Fibroblast of the conjunctiva (primary cell): Measurements from ENCODE around the gene NELL2.
"Not testable (repeated sequence)": the region's sequence is repeated elsewhere in the genome, so short reads cannot be mapped to it uniquely, and the experiment has no call there.

Source experiments
- DNase-seq: peaks from one replicate; pipeline ENCODE4 v3.0.0-alpha.2; 2010; ENCODE audit warnings: low read depth

The NELL2 gene

DNA sequence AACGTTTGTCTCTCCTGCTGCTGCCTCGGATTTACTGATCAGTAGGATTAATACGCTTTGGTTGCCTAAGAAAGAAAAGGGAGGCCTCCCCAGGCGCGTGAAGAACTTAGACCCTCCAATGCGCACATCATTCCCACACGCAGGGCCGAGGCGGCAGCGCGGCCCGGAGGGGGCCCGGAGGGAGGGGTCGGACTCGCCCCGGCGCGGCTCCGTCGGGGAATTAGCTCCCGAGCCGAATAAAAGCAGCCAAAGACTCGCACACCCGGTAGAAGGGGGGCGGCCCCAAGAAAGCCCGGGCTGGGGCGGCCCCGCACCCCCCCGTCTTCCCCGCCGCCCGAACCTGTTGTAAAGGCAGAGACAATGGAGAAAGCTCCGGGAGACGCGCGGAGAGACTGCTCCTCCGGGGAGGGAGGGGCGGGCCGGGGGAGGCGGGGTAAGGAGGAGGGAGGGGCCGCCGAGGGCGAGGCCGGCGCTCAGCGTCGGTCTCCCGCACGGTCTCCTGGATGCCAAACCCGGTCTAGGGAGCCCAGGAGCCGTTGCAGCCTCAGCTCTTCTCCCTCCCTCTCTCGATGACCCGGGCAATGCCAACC lies at the start of gene NELL2:
NELL2 (minus strand) TSS at position 362 of the 590 bp plus-strand sequence. CDS start 446 bp downstream, outside the sequence.
- DNase-seq = no peak

DNA sequence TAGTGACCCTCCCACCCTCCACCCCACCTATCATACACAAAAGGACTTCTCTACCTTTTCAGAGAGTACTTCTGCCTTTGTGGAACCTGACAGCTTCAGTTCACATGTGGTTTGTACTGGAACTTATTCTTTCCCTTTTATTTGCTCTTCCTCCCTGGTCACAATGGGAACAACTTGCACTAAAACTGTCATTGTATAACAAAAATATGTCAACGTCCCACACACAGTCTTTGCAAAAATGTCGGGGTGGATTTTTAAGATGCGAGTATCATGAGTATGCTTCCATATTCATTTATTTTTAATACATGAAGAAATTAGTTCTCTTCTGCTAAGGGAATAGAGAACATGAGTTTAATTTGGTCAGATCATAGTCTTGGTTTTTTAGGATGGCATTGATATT lies 45.6 kb upstream of the NELL2 start:
- no peak for DNase-seq

GRCh38 chr12:44917141-44917540 lies 41.0 kb upstream of the NELL2 start:
- no peak for DNase-seq

- DNase-seq = no peak
Observed at GRCh38 chr12:44915958-44916357, 39.8 kb upstream of the NELL2 start.

DNA sequence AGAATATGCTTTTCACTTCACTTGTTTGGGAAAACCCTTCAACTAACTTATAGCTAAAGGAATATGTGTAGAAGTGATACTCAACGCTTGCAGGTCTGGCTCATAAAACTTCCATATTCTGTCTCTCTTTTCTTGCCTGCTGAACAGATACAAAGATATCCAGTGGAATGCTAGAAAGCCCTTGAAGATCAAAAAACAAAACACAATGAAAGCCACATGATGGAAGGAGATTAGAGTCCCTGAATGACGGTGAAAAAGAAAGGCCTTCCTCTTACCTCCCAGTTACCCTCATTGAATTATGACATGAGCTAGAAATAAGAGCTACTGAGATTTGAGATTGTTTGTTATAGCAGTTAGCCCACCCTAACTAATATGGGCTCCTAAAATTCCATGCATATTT lies 28.2 kb upstream of the NELL2 start:
- DNase-seq = no peak

- DNase-seq = not testable (repeated sequence)
Observed at GRCh38 chr12:44898108-44898507, 22.0 kb upstream of the NELL2 start.

GRCh38 chr12:44889926-44890325 lies 13.8 kb upstream of the NELL2 start:
- no peak for DNase-seq

DNA sequence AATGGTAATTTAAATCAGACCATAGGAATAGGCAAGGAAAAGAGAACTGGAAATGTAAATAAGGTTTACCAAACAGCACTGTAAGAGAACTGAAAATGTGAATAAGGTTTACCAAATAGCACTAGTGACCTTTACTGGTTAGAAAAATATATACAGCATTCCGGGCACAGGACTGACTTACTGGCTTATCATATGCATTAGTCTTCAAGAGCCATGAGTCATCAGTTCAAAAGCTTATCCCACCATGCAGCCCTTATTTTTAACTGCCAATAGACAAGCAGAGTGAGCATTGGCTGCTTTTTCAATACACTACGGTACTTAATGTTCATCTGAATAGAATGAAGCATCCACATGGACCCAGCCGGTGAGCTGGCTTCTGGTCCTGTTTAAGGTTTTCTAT lies 13.0 kb upstream of the NELL2 start:
- DNase-seq = no peak

GRCh38 chr12:44885902-44886301 lies 9.8 kb upstream of the NELL2 start:
- no peak for DNase-seq

- DNase-seq = no peak
Observed at GRCh38 chr12:44881197-44881596, 5.1 kb upstream of the NELL2 start.

DNA sequence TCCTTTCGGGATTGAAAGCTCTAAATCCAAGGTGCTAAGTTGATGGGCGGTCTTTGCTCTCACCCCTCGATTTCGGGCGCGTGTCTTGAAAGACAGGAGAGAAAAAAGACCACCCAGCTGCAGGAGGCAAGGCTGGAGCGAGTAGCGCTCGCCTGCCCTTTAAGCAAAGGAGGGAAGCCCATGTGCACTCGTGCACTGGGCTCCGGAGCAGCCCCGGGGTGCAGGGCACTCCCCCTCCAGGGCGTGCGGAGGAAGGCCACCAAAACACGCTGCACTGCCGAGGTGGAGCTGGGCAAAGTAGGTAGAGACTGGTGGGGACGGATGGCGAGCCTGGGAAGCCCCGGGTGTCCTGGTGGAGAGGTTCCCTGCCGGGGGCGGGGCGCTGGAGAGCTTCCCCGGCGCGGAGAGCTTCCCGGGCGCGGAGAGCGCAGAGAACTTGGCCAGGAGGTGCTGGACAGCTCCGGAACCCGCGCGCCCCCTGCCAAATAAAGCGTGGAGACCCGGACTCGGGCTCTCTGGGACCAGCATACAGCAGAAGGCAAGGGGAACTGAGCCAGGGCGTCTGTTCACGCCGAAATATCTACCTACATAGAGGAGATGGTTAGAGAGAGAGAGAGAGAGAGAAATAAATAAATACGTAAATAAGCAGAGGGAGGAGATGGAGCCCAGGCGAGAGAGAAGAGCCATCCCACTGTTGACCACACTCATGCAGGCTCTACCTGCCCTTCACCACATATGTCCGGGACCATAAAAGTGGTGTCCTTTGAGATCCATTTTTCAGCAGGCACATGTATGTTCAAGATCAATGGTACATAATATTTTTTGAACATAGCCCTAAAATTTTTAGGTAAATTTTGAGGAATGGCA lies 662 bp upstream of the NELL2 start:
- no peak for DNase-seq

GRCh38 chr12:44875417-44875953 lies 630 bp downstream of the NELL2 start:
- no peak for DNase-seq

- DNase-seq = no peak
Observed at GRCh38 chr12:44874981-44875416, 1.1 kb downstream of the NELL2 start.

DNA sequence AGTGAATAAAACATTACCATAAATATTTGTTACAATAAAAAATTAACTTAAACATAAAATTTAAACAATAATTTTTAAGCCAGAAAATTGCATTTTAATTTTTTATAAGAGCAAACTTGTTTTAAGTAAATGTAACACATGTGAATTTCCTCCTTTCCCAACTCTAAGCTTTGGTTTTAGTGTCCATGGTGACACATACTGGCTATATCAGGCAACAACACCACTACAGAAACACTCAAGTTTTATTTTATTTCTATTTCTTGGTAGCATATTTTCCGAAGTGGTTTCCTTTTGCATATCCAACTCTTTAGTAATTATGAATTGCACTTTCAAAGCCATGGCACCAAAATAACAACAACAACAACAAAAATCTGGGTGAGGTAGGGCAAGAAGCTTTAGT lies 2.2 kb downstream of the NELL2 start:
- no peak for DNase-seq

- DNase-seq = no peak
Observed at GRCh38 chr12:44869503-44869902, 6.6 kb downstream of the NELL2 start.

DNA sequence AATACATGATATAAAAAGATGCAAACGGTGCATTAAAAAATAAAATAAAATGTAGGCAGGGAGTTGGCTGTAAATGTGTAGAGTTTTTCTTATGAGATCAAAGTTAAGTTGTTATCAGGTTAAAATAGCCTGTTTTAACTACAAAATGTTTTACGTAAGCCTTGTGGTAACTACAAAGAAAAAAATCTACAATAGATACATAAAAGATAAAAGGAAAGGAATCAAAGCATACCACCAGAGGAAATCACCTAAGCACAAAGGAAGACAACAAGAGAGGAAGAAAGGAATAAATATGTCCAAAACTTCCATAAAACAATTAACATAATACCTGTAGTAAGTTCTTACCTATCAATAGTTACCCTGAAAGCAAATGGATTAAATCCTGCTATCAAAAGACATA lies 12.2 kb downstream of the NELL2 start:
- DNase-seq = no peak

GRCh38 chr12:44859998-44860689 lies 16.0 kb downstream of the NELL2 start:
- no peak for DNase-seq

DNA sequence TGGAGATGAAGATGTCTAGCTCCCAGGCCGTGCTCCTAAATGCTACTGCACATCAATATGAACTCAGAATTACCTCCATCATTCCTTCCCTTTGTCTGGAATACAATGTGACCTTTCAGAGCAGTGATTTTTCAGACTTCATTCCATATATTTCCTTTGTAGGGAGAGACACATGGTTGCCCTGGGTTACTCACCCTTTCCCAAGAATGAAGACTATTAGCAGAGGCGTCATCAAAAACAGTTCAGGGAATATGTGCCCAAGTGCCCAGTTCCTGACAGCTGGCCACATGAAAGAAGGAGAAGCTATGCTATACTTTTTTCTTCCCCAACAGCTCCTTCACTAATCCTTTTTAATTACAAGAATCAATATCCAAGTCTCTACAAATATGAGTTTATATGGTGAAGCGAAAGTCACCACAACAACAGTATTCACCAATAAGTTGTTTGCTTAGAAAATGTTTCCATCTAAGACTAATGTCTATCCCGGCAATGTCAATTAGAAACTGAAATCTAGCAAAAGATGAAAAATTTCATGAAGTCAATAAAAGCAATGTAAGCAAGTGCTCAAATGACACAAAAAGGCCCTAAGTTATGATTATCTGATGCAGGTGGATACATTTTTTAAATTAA lies 17.8 kb downstream of the NELL2 start:
- DNase-seq = no peak

DNA sequence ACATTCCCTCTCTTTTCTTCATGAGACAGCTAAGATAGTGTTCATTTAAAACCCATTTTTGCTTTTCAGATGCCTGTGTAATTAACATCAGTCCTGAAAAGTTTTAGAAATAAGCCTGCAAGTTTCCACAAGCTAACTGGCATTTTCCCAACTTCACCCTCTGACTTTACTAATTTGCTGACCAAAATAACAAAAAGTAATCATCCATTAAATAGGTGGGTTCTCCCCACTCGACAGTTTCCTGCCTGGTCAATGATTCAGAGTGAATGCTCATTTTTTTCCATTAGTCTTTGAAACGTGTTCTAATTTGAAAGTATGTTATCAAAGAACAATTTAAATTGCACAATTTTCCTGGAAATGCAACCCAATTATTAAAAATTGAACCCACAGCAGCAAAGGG lies 23.6 kb downstream of the NELL2 start:
- DNase-seq = no peak

DNA sequence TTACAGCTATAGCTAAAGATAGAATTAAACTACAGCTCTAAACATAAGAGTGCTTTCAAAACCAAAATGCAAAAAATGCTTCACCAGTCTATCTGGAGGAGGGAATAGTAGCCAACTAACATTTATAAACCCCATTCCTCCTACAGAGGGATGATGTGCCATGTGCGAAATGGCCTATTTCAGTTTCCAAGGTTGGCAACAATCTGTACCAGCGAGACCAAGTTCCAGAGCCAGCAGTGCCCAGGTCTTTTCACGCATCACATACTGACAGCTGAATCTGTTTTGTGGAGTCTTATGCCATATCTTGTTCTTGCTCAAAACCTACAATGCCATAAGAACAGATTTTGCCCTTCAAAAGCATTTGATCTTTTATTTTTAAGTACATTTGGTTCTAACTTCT lies 24.5 kb downstream of the NELL2 start:
- DNase-seq = no peak

- DNase-seq = no peak
Observed at GRCh38 chr12:44848703-44849085, 27.4 kb downstream of the NELL2 start.
